Measurements from ENCODE around the gene WSB1. TPM values are rescaled to one million over a fixed set of nuclear protein-coding genes. Genes with fewer than 3 reads are reported as not detected.

WSB1 gene
- total and polyA plus RNA-seq, 10 of the 15 experiments (the other 5 are each of a cell fraction or from before 2014, with no cell fraction given): 26.6 to 458 (median 101) TPM

- SMC1A ChIA-PET (ENCODE audit: uncharacterized antibody, unreplicated experiment): no interaction called here
- RAD21 ChIA-PET (ENCODE audit: unreplicated experiment): interaction anchor here (1.0 kb wide), 1 partner anchor 51 kb away, joined by 3 read pairs; no protein-coding TSS in a partner anchor
- 50% methylated on average over 2 of the region's 2 CpGs for WGBS (ENCODE audit: insufficient coverage, insufficient replicate concordance, low lambda C conversion rate, missing lambda C conversion rate)
- no peak for TF ChIP-seq STAT3 (IDR thresholded peaks at IDR 0.05; ENCODE audit: low read depth, low read length)
- FAIRE-seq (no peak), DNase-seq (ENCODE audit: low read depth, low spot score) (no peak), ATAC-seq (no peak)
- H3K27me3 ChIP-seq (replicated peaks in 1 of 2; ENCODE audit: control insufficient read depth in 2 of 2, insufficient read depth in 2 of 2, low read length in 1 of 2): no peaks in the 10 kb centered on the region
- H2AFZ ChIP-seq (ENCODE audit: control insufficient read depth, low read depth, low read length): no peak overlapping the region
- intact Hi-C loops (cut with micrococcal nuclease; ENCODE audit: unreplicated experiment) (no loop called here), in situ Hi-C loops (cut with MboI) (loop anchor here (25.0 kb wide), 1 partner anchor 774 kb away; no protein-coding TSS in a partner anchor)
- H4K20me1 ChIP-seq (ENCODE audit: control insufficient read depth, insufficient read depth): no peaks in the 10 kb centered on the region
- no TSS peak for BruUV-seq (replicated peaks)
- H3K27ac ChIP-seq (ENCODE audit: control insufficient read depth, insufficient read depth): no peak overlapping the region
- no peaks in the 10 kb centered on the region for H3K36me3 ChIP-seq (ENCODE audit: control insufficient read depth in 2 of 2, insufficient read depth in 2 of 2, low read length in 1 of 2)
- no peak overlapping the region for H3K9ac ChIP-seq (ENCODE audit: control insufficient read depth, insufficient read depth, low read length)
- no peaks in the 10 kb centered on the region for H3K79me2 ChIP-seq (ENCODE audit: control insufficient read depth, insufficient read depth, low read length)
- no peak overlapping the region for H3K4me2 ChIP-seq (ENCODE audit: control insufficient read depth, insufficient read depth)
- peaks cover under 1% of the 10 kb centered on the region for H3K4me1 ChIP-seq (ENCODE audit: control insufficient read depth, insufficient read depth, low read length)
- POLR2A ChIA-PET: no interaction called here
- H3K4me3 ChIP-seq: no peak overlapping the region
- H3K9me3 ChIP-seq (replicated peaks; ENCODE audit: control insufficient read depth, insufficient read depth, low read length): no peaks in the 10 kb centered on the region
- CTCF ChIA-PET: interaction anchor here (1.7 kb wide), 1 partner anchor 66 kb away, joined by 4 read pairs; no protein-coding TSS in a partner anchor
These were observed 5.7 kb upstream of the WSB1 start for GRCh38 chr17:27288183-27288582.

- intact Hi-C loops (cut with micrococcal nuclease; ENCODE audit: unreplicated experiment): no loop called here
- TF ChIP-seq PKNOX1 (IDR thresholded peaks at IDR 0.05) (no peak), ZBED1 (IDR thresholded peaks at IDR 0.05; ENCODE audit: borderline replicate concordance) (no peak), IRF3 (IDR thresholded peaks at IDR 0.05) (no peak), ATF2 (IDR thresholded peaks at IDR 0.05; ENCODE audit: low read length) (no peak), RCOR1 (conservative IDR thresholded peaks at IDR 0.05; ENCODE audit: low read depth, low read length) (no peak), MYB (IDR thresholded peaks at IDR 0.05; ENCODE audit: borderline replicate concordance, low read depth, low read length) (no peak), BCL3 (IDR thresholded peaks at IDR 0.05; ENCODE audit: borderline replicate concordance, insufficient read depth, low read depth, low read length, poor library complexity, severe bottlenecking) (no peak), GABPA (IDR thresholded peaks at IDR 0.05; ENCODE audit: low read depth) (no peak)
These were observed 4.1 kb upstream of the WSB1 start for GRCh38 chr17:27289856-27290255.

More at GRCh38 chr17:27289856-27290255, 4.1 kb upstream of the WSB1 start:
- H3K4me2 ChIP-seq (ENCODE audit: control insufficient read depth, insufficient read depth): no peak overlapping the region
- RAD21 ChIA-PET (ENCODE audit: unreplicated experiment): interaction anchor here (1.0 kb wide), 1 partner anchor 44 kb away, joined by 3 read pairs; no protein-coding TSS in a partner anchor
- no peak overlapping the region for H3K27ac ChIP-seq (ENCODE audit: control insufficient read depth, insufficient read depth)
- H3K9me3 ChIP-seq (replicated peaks; ENCODE audit: control insufficient read depth, insufficient read depth, low read length): no peaks in the 10 kb centered on the region
- DNase-seq (ENCODE audit: low read depth, low spot score): no peak
- in situ Hi-C loops (cut with MboI): loop anchor here (25.0 kb wide), 1 partner anchor 772 kb away; no protein-coding TSS in a partner anchor
- H3K4me3 ChIP-seq: no peak overlapping the region
- H3K36me3 ChIP-seq (ENCODE audit: control insufficient read depth in 2 of 2, insufficient read depth in 2 of 2, low read length in 1 of 2): no peaks in the 10 kb centered on the region
- SMC1A ChIA-PET (ENCODE audit: uncharacterized antibody, unreplicated experiment): interaction anchor here (0.6 to 1.3 kb wide), 3 partner anchors 8 to 53 kb away, joined by 3 to 4 read pairs (median 3); no protein-coding TSS in a partner anchor
- no peak overlapping the region for H2AFZ ChIP-seq (ENCODE audit: control insufficient read depth, low read depth, low read length)
- H3K79me2 ChIP-seq (ENCODE audit: control insufficient read depth, insufficient read depth, low read length): peaks cover 9% of the 10 kb centered on the region
- no peaks in the 10 kb centered on the region for H4K20me1 ChIP-seq (ENCODE audit: control insufficient read depth, insufficient read depth)
- CTCF ChIA-PET: interaction anchor here (1.0 to 1.6 kb wide), 3 partner anchors 8 to 362 kb away, joined by 3 to 6 read pairs (median 3); no protein-coding TSS in a partner anchor
- BruUV-seq (replicated peaks): no TSS peak
- ATAC-seq: no peak
- H3K4me1 ChIP-seq (ENCODE audit: control insufficient read depth, insufficient read depth, low read length): peaks cover 4% of the 10 kb centered on the region
- H3K27me3 ChIP-seq (replicated peaks in 1 of 2; ENCODE audit: control insufficient read depth in 2 of 2, insufficient read depth in 2 of 2, low read length in 1 of 2): no peaks in the 10 kb centered on the region
- POLR2A ChIA-PET: interaction anchor here (0.8 to 1.1 kb wide), 2 partner anchors 37 to 57 kb away, joined by 3 read pairs; no protein-coding TSS in a partner anchor
- FAIRE-seq: no peak
- H3K9ac ChIP-seq (ENCODE audit: control insufficient read depth, insufficient read depth, low read length): no peak overlapping the region

Data from GM12878 (cell line).